Measurements from ENCODE around the gene RCAN1.
A peak's percentile ranks its signal among the peaks of the same experiment; 100 is the strongest.

Gene RCAN1

DNA sequence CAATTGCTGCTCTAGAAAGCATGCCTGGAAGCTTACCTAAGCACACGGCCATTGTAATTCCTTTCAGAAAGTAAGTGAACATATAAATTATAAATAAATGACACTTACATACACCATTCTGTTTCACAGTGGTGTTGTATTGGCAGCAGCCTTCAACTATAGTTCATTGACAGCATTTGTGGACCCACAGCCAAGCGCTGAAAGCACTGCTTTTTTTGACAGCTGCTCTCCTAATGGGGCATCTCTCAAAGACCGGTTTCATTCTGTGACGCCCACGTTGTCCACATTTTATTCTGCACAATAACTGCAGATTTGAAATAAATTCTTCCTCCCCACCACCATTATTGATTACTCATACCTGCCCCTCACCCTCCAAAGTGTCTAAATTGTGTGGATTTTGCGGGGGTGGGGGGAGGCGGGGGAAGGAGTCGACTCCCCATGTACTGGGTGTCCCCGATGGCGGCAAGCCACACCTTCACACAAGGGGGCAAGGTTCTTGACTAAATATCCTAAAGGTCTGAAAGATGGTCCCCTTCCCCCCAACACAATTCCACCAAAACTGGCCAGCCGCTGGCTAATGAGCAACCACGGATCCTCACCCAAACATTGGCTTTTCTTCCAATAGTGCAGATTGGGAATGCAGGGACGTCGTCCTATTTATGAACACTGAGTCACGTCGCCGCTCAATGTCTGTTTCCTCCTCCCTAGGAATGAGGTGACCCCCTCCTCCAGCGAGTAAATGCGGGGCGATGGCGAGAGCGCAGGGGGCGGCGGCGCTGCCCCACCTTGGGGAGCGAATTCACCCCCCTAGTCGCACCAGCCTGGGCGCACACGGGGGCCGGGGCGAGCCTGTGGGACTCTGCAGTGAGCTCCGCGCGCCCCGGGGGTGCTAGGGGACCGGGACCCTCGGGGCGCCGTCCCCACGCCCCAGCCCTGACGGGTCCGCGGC lies 960 bp downstream of the RCAN1 start:
- Histone ChIP-seq H3K27ac (ENCODE audit: extremely low read depth, low read depth, low read length) (peak overlapping the region; percentile 72; the same call in 1 of the 2 replicates), H3K9me3 (ENCODE audit: control insufficient read depth, insufficient read depth, low read depth, low read length) (no peaks in the 10 kb centered on the region), H3K4me1 (ENCODE audit: control insufficient read depth, insufficient read depth, low read length) (peaks cover 2% of the 10 kb centered on the region), H3K4me3 (ENCODE audit: low read depth, low read length) (peak overlapping the region; percentile 78), H3K36me3 (ENCODE audit: control insufficient read depth in 2 of 2, insufficient read depth in 1 of 2, low read length in 2 of 2) (no peaks in the 10 kb centered on the region)
- POLR2A ChIA-PET = interaction anchor here (0.6 kb wide), 1 partner anchor 92 kb away, joined by 3 read pairs; no protein-coding TSS in a partner anchor
- CTCF ChIA-PET = interaction anchor here (0.8 to 4.6 kb wide), 5 partner anchors 11 to 104 kb away, joined by 3 to 40 read pairs (median 4); no protein-coding TSS in a partner anchor
- TF ChIP-seq ZNF785 (tag by site-specific recombination; IDR thresholded peaks at IDR 0.05) = no peak
- TF ChIP-seq, protein P1, sequence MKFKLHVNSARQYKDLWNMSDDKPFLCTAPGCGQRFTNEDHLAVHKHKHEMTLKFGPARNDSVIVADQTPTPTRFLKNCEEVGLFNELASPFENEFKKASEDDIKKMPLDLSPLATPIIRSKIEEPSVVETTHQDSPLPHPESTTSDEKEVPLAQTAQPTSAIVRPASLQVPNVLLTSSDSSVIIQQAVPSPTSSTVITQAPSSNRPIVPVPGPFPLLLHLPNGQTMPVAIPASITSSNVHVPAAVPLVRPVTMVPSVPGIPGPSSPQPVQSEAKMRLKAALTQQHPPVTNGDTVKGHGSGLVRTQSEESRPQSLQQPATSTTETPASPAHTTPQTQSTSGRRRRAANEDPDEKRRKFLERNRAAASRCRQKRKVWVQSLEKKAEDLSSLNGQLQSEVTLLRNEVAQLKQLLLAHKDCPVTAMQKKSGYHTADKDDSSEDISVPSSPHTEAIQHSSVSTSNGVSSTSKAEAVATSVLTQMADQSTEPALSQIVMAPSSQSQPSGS (tag by site-specific recombination; IDR thresholded peaks at IDR 0.05; ENCODE audit: low read depth) = no peak
- TF ChIP-seq GLIS1 (tag by site-specific recombination; IDR thresholded peaks at IDR 0.05) = peak; percentile 62
- TF ChIP-seq, protein P2, sequence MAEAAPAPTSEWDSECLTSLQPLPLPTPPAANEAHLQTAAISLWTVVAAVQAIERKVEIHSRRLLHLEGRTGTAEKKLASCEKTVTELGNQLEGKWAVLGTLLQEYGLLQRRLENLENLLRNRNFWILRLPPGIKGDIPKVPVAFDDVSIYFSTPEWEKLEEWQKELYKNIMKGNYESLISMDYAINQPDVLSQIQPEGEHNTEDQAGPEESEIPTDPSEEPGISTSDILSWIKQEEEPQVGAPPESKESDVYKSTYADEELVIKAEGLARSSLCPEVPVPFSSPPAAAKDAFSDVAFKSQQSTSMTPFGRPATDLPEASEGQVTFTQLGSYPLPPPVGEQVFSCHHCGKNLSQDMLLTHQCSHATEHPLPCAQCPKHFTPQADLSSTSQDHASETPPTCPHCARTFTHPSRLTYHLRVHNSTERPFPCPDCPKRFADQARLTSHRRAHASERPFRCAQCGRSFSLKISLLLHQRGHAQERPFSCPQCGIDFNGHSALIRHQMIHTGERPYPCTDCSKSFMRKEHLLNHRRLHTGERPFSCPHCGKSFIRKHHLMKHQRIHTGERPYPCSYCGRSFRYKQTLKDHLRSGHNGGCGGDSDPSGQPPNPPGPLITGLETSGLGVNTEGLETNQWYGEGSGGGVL (tag by site-specific recombination; IDR thresholded peaks at IDR 0.05) = 0 out of 2 replicates have a peak, but pooled peaks have one; percentile 5
- peak; percentile 76 for TF ChIP-seq ZFHX2 (tag by site-specific recombination; conservative IDR thresholded peaks at IDR 0.05)
- peak; percentile 23; the same call in 1 of the 2 replicates for TF ChIP-seq ZIC2 (tag by site-specific recombination; IDR thresholded peaks at IDR 0.05)
- TF ChIP-seq KLF9 (tag by site-specific recombination; IDR thresholded peaks at IDR 0.05; ENCODE audit: low read depth) = 0 out of 2 replicates have a peak, but pooled peaks have one; percentile 21
- 0 out of 2 replicates have a peak, but pooled peaks have one; percentile 27 for TF ChIP-seq ZNF341 (tag by site-specific recombination; IDR thresholded peaks at IDR 0.05; ENCODE audit: low read depth)
- TF ChIP-seq BCL11A (tag by site-specific recombination; IDR thresholded peaks at IDR 0.05; ENCODE audit: low read depth) = no peak
- TF ChIP-seq, protein P3, sequence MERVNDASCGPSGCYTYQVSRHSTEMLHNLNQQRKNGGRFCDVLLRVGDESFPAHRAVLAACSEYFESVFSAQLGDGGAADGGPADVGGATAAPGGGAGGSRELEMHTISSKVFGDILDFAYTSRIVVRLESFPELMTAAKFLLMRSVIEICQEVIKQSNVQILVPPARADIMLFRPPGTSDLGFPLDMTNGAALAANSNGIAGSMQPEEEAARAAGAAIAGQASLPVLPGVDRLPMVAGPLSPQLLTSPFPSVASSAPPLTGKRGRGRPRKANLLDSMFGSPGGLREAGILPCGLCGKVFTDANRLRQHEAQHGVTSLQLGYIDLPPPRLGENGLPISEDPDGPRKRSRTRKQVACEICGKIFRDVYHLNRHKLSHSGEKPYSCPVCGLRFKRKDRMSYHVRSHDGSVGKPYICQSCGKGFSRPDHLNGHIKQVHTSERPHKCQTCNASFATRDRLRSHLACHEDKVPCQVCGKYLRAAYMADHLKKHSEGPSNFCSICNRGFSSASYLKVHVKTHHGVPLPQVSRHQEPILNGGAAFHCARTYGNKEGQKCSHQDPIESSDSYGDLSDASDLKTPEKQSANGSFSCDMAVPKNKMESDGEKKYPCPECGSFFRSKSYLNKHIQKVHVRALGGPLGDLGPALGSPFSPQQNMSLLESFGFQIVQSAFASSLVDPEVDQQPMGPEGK (tag by site-specific recombination; IDR thresholded peaks at IDR 0.05) = peak; percentile 57; the same call in 1 of the 2 replicates
- TF ChIP-seq SALL2 (tag by site-specific recombination; IDR thresholded peaks at IDR 0.05; ENCODE audit: borderline replicate concordance) = no peak
- TF ChIP-seq ZNF530 (tag by site-specific recombination; IDR thresholded peaks at IDR 0.05; ENCODE audit: low read depth) = no peak
- TF ChIP-seq ZNF596 (tag by site-specific recombination; IDR thresholded peaks at IDR 0.05) = no peak
- TF ChIP-seq GLIS2 (tag by site-specific recombination; IDR thresholded peaks at IDR 0.05) = peak; percentile 86
- no peak for TF ChIP-seq ZFP41 (tag by site-specific recombination; IDR thresholded peaks at IDR 0.05; ENCODE audit: borderline replicate concordance)
- TF ChIP-seq, protein P4, sequence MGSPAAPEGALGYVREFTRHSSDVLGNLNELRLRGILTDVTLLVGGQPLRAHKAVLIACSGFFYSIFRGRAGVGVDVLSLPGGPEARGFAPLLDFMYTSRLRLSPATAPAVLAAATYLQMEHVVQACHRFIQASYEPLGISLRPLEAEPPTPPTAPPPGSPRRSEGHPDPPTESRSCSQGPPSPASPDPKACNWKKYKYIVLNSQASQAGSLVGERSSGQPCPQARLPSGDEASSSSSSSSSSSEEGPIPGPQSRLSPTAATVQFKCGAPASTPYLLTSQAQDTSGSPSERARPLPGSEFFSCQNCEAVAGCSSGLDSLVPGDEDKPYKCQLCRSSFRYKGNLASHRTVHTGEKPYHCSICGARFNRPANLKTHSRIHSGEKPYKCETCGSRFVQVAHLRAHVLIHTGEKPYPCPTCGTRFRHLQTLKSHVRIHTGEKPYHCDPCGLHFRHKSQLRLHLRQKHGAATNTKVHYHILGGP (tag by site-specific recombination; IDR thresholded peaks at IDR 0.05) = no peak
- TF ChIP-seq EGR2 (tag by site-specific recombination; IDR thresholded peaks at IDR 0.05; ENCODE audit: low read depth) = peak; percentile 75; the same call in 1 of the 2 replicates
- no peak for TF ChIP-seq SCRT1 (tag by site-specific recombination; IDR thresholded peaks at IDR 0.05; ENCODE audit: borderline replicate concordance)
- no peak for TF ChIP-seq ZNF112 (tag by site-specific recombination; IDR thresholded peaks at IDR 0.05)
- no peak for TF ChIP-seq ZBTB48 (tag by site-specific recombination; IDR thresholded peaks at IDR 0.05)
- no peak for TF ChIP-seq ZNF670 (tag by site-specific recombination; IDR thresholded peaks at IDR 0.05; ENCODE audit: low read depth)
- TF ChIP-seq, protein P5, sequence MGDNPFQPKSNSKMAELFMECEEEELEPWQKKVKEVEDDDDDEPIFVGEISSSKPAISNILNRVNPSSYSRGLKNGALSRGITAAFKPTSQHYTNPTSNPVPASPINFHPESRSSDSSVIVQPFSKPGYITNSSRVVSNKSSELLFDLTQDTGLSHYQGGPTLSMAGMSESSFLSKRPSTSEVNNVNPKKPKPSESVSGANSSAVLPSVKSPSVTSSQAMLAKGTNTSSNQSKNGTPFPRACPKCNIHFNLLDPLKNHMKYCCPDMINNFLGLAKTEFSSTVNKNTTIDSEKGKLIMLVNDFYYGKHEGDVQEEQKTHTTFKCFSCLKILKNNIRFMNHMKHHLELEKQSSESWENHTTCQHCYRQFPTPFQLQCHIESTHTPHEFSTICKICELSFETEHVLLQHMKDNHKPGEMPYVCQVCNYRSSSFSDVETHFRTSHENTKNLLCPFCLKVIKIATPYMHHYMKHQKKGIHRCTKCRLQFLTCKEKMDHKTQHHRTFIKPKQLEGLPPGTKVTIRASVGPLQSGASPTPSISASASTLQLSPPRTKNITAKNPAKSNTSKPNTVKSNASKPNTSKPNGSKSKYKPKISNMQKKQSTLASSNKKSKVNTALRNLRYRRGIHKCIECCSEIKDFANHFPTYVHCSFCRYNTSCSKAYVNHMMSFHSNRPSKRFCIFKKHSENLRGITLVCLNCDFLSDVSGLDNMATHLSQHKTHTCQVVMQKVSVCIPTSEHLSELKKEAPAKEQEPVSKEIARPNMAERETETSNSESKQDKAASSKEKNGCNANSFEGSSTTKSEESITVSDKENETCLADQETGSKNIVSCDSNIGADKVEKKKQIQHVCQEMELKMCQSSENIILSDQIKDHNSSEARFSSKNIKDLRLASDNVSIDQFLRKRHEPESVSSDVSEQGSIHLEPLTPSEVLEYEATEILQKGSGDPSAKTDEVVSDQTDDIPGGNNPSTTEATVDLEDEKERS (tag by site-specific recombination; IDR thresholded peaks at IDR 0.05) = no peak
- TF ChIP-seq, protein P6, sequence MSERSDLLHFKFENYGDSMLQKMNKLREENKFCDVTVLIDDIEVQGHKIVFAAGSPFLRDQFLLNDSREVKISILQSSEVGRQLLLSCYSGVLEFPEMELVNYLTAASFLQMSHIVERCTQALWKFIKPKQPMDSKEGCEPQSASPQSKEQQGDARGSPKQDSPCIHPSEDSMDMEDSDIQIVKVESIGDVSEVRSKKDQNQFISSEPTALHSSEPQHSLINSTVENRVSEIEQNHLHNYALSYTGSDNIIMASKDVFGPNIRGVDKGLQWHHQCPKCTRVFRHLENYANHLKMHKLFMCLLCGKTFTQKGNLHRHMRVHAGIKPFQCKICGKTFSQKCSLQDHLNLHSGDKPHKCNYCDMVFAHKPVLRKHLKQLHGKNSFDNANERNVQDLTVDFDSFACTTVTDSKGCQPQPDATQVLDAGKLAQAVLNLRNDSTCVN (tag by site-specific recombination; optimal IDR thresholded peaks at IDR 0.05) = peak; percentile 40
- no peak for TF ChIP-seq BCL11B (tag by site-specific recombination; IDR thresholded peaks at IDR 0.05; ENCODE audit: low read depth)
- TF ChIP-seq KLF7 (tag by site-specific recombination; IDR thresholded peaks at IDR 0.05; ENCODE audit: borderline replicate concordance) = no peak
